SJSA1 (cell line): ENCODE results near the gene PCDHB6. TPM values are rescaled to one million over a fixed set of nuclear protein-coding genes. Genes with fewer than 3 reads are reported as not detected.
"Not testable (repeated sequence)": the region's sequence is repeated elsewhere in the genome, so short reads cannot be mapped to it uniquely, and the experiment has no call there.

Source experiments
- DNase-seq, 2 experiments: peaks; one replicate each; pipeline ENCODE4 v3.0.0-alpha.2; 2015 to 2020; ENCODE audit warnings: low spot score in 2 of 2, low read depth in 1 of 2
- H3K27ac ChIP-seq: fragments of 250-450 bp; sonication (Bioruptor Pico); 2 replicates; pipeline ENCODE4 v1.5.1; 2020; ENCODE audit warnings: mild to moderate bottlenecking, moderate library complexity
- H3K27me3 ChIP-seq: fragments of 250-450 bp; sonication (Bioruptor Pico); replicated peaks from 2 replicates; pipeline ENCODE4 v1.5.1; 2020; ENCODE audit warnings: mild to moderate bottlenecking, moderate library complexity
- H3K36me3 ChIP-seq: fragments of 250-450 bp; sonication (Bioruptor Pico); 2 replicates; pipeline ENCODE4 v1.5.1; 2020; ENCODE audit warnings: mild to moderate bottlenecking
- H3K4me1 ChIP-seq: fragments of 250-450 bp; sonication (Bioruptor Pico); replicated peaks from 2 replicates; pipeline ENCODE4 v1.6.1; 2021; ENCODE audit warnings: mild to moderate bottlenecking
- H3K4me3 ChIP-seq: fragments of 250-450 bp; sonication (Bioruptor Pico); 2 replicates; pipeline ENCODE4 v1.5.1; 2020; ENCODE audit warnings: mild to moderate bottlenecking
- H3K9me3 ChIP-seq: fragments of 250-450 bp; sonication (Bioruptor Pico); replicated peaks from 2 replicates; pipeline ENCODE4 v1.5.1; 2020; ENCODE audit warnings: mild to moderate bottlenecking
- total RNA-seq: library from RNA; depleted of rRNA; stranded (reverse); fragments of >200 nt; shearing (Covaris generic); gene quantifications from 2 replicates; pipeline ENCODE4 v1.2.3, GENCODE V29; 2014; rRNA removed

PCDHB6 gene
- total RNA-seq = 0.29 and 0.50 TPM in 2 replicates

DNA sequence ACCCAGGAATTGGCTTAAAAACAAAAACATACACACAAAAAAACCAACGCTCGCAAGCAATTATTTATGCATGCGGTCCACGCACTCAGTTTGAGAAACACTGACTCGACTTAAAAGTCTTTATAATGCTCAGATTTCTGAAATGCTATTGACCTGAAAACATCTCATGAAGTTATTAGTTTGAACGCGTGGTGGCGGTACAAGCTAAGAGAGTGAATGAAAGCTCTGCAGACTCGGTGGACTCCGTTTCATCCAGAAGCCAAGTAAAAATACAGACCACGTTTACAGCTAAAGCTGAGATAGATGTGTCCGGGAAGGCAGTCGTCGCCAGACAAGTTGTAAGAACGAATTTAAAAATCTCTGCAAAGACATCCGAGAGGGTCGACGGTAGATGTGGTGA, at the start of gene PCDHB6:
Gene PCDHB6 (plus strand): TSS at position 246 of the 400 bp plus-strand sequence. CDS start 201 bp downstream, outside the sequence.
- no peak for DNase-seq
- no peaks in the 10 kb centered on the region for H3K4me1 ChIP-seq
- H3K9me3 ChIP-seq = peaks cover 14% of the 10 kb centered on the region
- no peaks in the 10 kb centered on the region for H3K36me3 ChIP-seq
- H3K4me3 ChIP-seq = no peak within 1 kb of the TSS
- no peak within 1 kb of the TSS for H3K27ac ChIP-seq
- no peaks in the 10 kb centered on the region for H3K27me3 ChIP-seq

DNA sequence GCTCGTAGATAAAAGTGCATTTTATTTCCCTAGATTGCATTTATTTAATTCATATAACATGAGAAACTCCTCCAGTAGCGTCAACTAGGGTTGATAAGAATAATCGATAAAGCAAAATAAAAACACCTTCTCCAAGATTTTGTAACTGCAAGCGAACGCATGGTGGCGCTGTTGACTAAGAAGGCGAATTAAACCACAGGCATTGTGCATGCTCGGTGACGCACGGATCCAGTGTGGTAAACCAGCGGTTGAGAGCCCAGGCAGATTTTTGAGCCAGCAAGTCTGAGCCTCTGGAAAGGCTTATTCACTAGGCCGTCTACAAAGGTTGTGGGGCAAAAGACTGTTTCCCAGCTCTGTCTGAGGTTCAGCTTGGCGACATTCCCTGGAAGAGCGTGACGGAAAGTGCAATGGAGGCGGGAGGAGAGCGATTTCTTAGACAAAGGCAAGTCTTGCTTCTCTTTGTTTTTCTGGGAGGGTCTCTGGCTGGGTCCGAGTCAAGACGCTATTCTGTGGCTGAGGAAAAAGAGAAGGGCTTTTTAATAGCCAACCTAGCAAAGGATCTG, 49.5 kb upstream of the PCDHB6 start, which contains the start of gene PCDHB3:
Gene PCDHB3 (plus strand): TSS at position 231 of the 563 bp plus-strand sequence. CDS start 177 bp downstream, at position 408.
- DNase-seq = no peak
- H3K27me3 ChIP-seq = no peaks in the 10 kb centered on the region
- H3K9me3 ChIP-seq = peaks cover 14% of the 10 kb centered on the region
- no peaks in the 10 kb centered on the region for H3K4me1 ChIP-seq
- no peaks in the 10 kb centered on the region for H3K36me3 ChIP-seq
- no peak within 1 kb of the TSS for H3K4me3 ChIP-seq
- H3K27ac ChIP-seq = no peak within 1 kb of the TSS

DNA sequence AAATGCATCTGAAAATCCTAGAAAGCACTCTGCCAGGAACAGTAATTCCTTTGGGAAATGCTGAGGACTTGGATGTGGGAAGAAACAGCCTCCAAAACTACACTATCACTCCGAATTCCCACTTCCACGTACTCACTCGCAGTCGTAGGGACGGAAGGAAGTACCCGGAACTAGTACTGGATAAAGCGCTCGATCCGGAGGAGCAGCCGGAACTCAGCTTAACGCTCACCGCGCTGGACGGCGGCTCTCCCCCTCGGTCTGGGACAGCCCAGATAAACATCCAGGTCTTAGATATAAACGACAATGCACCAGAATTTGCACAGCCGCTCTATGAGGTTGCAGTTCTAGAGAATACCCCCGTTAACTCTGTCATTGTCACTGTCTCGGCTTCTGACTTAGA, 48.8 kb upstream of the PCDHB6 start:
- Histone ChIP-seq H3K4me3 (no peak overlapping the region), H3K27me3 (no peaks in the 10 kb centered on the region), H3K9me3 (peaks cover 17% of the 10 kb centered on the region), H3K27ac (no peak overlapping the region), H3K4me1 (no peaks in the 10 kb centered on the region), H3K36me3 (no peaks in the 10 kb centered on the region)
- no peak for DNase-seq

DNA sequence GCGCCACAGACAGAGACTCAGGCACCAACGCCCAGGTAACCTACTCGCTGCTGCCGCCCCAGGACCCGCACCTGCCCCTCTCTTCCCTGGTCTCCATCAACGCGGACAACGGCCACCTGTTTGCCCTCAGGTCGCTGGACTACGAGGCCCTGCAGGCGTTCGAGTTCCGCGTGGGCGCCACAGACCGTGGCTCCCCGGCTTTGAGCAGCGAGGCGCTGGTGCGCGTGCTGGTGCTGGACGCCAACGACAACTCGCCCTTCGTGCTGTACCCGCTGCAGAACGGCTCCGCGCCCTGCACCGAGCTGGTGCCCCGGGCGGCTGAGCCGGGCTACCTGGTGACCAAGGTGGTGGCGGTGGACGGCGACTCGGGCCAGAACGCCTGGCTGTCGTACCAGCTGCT, 47.8 kb upstream of the PCDHB6 start:
- not testable (repeated sequence) for H3K4me3 ChIP-seq, DNase-seq

DNA sequence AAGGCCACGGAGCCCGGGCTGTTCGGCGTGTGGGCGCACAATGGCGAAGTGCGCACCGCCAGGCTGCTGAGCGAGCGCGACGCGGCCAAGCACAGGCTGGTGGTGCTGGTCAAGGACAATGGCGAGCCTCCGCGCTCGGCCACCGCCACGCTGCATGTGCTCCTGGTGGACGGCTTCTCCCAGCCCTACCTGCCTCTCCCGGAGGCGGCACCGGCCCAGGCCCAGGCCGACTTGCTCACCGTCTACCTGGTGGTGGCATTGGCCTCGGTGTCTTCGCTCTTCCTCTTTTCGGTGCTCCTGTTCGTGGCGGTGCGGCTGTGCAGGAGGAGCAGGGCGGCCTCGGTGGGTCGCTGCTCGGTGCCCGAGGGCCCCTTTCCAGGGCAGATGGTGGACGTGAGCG, 47.4 kb upstream of the PCDHB6 start:
- H3K36me3 ChIP-seq, DNase-seq, H3K27me3 ChIP-seq, H3K4me3 ChIP-seq, H3K27ac ChIP-seq, H3K4me1 ChIP-seq: not testable (repeated sequence)
- peaks cover 17% of the 10 kb centered on the region for H3K9me3 ChIP-seq

More for the DNA sequence above, 47.8 kb upstream of the PCDHB6 start:
- H3K36me3 ChIP-seq, H3K4me1 ChIP-seq, H3K27me3 ChIP-seq, H3K27ac ChIP-seq: not testable (repeated sequence)
- H3K9me3 ChIP-seq = peaks cover 17% of the 10 kb centered on the region

DNA sequence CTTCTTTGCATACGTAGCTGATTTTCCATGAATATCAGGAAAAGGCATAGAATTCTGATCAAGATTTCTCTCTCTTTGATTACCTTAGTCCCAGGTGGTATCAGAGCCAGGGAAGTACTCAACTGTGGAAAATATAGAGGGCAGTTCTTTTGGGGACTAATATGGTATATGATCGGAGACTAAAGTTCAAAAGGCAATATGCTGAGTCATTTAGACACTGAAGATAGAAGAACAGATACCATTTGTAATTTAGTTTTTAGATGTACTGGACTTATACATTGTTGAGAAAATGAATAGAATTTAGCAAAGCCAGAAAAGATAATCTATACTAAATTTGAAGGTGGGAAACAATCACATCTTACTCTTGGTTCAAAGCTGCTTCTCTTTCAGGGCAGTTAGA, 44.5 kb upstream of the PCDHB6 start:
- Histone ChIP-seq H3K27ac (no peak overlapping the region), H3K36me3 (no peaks in the 10 kb centered on the region), H3K27me3 (no peaks in the 10 kb centered on the region), H3K4me1 (no peaks in the 10 kb centered on the region), H3K9me3 (peaks cover 12% of the 10 kb centered on the region), H3K4me3 (no peak overlapping the region)
- no peak for DNase-seq

DNA sequence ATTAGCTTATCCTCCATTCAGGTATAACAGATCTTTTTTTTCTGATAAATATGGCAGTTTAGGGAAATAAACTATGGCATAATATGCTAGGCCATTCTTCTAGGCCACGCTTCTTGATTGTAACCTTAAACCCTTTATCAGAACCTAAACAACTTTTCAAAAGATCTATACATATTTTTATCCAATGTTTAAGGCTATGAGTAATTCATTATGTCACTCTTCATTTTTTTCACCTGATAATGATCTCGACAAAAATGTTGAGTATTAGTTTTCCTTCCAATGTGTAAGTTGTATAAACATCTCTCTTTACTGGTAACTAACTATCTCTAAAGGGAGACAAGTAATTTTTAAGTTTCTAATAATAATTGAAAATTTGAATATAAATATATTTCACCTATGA, 30.6 kb upstream of the PCDHB6 start:
- DNase-seq = no peak
- H3K36me3 ChIP-seq = no peaks in the 10 kb centered on the region
- H3K27me3 ChIP-seq = no peaks in the 10 kb centered on the region
- H3K4me3 ChIP-seq = no peak overlapping the region
- H3K27ac ChIP-seq = no peak overlapping the region
- H3K9me3 ChIP-seq = 0 out of 2 replicates have a peak, but pooled peaks cover 5% of the 10 kb centered on the region
- H3K4me1 ChIP-seq = no peaks in the 10 kb centered on the region

- Histone ChIP-seq H3K9me3 (0 out of 2 replicates have a peak, but pooled peaks cover 3% of the 10 kb centered on the region), H3K27me3 (no peaks in the 10 kb centered on the region), H3K4me3 (no peak within 1 kb of the TSS), H3K4me1 (no peaks in the 10 kb centered on the region), H3K27ac (no peak within 1 kb of the TSS), H3K36me3 (no peaks in the 10 kb centered on the region)
- no peak for DNase-seq
Observed at GRCh38 chr5:141121563-141121962, 28.3 kb upstream of the PCDHB6 start, which contains the start of gene PCDHB4. Gene PCDHB4, plus strand, starts transcription at chr5:141121818. Its CDS starts 181 bp downstream, at chr5:141121999.

DNA sequence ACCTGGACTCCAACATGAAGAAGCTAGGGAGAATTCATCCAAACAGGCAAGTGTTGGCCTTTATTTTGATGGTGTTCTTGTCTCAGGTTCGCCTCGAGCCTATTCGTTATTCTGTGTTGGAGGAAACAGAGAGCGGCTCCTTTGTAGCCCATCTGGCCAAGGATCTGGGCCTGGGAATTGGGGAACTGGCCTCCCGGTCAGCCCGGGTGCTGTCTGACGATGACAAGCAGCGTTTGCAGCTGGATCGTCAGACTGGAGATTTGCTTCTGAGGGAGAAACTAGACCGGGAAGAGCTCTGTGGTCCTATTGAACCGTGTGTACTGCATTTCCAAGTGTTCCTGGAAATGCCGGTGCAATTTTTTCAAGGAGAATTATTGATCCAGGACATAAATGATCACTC, 27.9 kb upstream of the PCDHB6 start:
- no peak overlapping the region for H3K4me3 ChIP-seq

GRCh38 chr5:141123396-141124135, 26.3 kb upstream of the PCDHB6 start:
- not testable (repeated sequence) for H3K4me3 ChIP-seq, H3K27me3 ChIP-seq, H3K36me3 ChIP-seq, H3K9me3 ChIP-seq, H3K27ac ChIP-seq, H3K4me1 ChIP-seq, DNase-seq

More for the DNA sequence above, 27.9 kb upstream of the PCDHB6 start:
- Histone ChIP-seq H3K27ac (no peak overlapping the region), H3K27me3 (no peaks in the 10 kb centered on the region), H3K9me3 (no peaks in the 10 kb centered on the region), H3K36me3 (no peaks in the 10 kb centered on the region), H3K4me1 (no peaks in the 10 kb centered on the region)
- no peak for DNase-seq

DNA sequence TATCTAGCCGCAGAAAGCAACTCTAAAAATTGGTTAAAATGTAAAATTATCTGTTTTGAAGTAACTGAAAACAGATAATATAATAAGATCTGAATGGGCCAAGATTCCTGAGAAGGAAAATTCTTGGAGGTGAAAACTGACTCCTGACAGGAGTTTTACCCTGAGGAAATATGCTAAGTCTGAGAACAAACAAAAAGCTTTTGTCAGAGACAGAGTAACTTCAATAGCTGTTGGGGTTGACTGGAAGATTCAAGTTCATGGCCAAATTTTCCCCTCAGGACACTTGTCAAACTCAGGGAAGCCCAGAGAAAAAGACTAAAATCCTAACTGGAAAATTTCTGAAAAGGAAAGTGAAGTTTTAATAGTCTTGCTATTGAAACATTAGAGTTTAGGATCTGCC, 22.6 kb upstream of the PCDHB6 start:
- no peak overlapping the region for H3K4me3 ChIP-seq
- H3K27me3 ChIP-seq = no peaks in the 10 kb centered on the region
- no peaks in the 10 kb centered on the region for H3K4me1 ChIP-seq
- no peak overlapping the region for H3K27ac ChIP-seq
- H3K36me3 ChIP-seq = no peaks in the 10 kb centered on the region
- no peaks in the 10 kb centered on the region for H3K9me3 ChIP-seq
- DNase-seq = no peak

- Histone ChIP-seq H3K4me1 (no peaks in the 10 kb centered on the region), H3K9me3 (peaks cover 7% of the 10 kb centered on the region; the same call in 1 of the 2 replicates), H3K4me3 (peak within 1 kb of the TSS; percentile 46), H3K36me3 (no peaks in the 10 kb centered on the region), H3K27me3 (no peaks in the 10 kb centered on the region), H3K27ac (peak within 1 kb of the TSS; percentile 21)
- DNase-seq = peak in 1 of 2 experiments; percentile 72
Observed at GRCh38 chr5:141135030-141135717, 14.7 kb upstream of the PCDHB6 start, which contains the start of gene PCDHB5. Gene PCDHB5, plus strand, starts transcription at chr5:141135206. Its CDS starts 229 bp downstream, at chr5:141135435.

- Histone ChIP-seq H3K4me3 (peak overlapping the region; percentile 46), H3K27ac (no peak overlapping the region), H3K36me3 (no peaks in the 10 kb centered on the region), H3K4me1 (no peaks in the 10 kb centered on the region), H3K27me3 (no peaks in the 10 kb centered on the region), H3K9me3 (peaks cover 7% of the 10 kb centered on the region; the same call in 1 of the 2 replicates)
- no peak for DNase-seq
Observed at GRCh38 chr5:141135718-141136266, 14.1 kb upstream of the PCDHB6 start.
